ENCODE data around the gene CACNA2D3.

GRCh38 chr3:54837964-54838363 is 715.6 kb downstream of the CACNA2D3 start:
- TF ChIP-seq CTCF (IDR thresholded peaks at IDR 0.05) (no peak), EZH2phosphoT487 (IDR thresholded peaks at IDR 0.05) (no peak), EZH2 (IDR thresholded peaks at IDR 0.05) (no peak)
